Ramos (cell line): ENCODE results near the gene ATP2C1.
"Not testable (repeated sequence)": the region's sequence is repeated elsewhere in the genome, so short reads cannot be mapped to it uniquely, and the experiment has no call there.

Experiments
- in situ Hi-C: fragments of 300-500 bp; cut with MboI; formaldehyde crosslinking; loops from one replicate; pipeline ENCODE4 v1.14.3; 2022; ENCODE audit warnings: low sequenced_read_pairs; ENCODE audit not compliant: unreplicated experiment

ATP2C1 gene, protein sequence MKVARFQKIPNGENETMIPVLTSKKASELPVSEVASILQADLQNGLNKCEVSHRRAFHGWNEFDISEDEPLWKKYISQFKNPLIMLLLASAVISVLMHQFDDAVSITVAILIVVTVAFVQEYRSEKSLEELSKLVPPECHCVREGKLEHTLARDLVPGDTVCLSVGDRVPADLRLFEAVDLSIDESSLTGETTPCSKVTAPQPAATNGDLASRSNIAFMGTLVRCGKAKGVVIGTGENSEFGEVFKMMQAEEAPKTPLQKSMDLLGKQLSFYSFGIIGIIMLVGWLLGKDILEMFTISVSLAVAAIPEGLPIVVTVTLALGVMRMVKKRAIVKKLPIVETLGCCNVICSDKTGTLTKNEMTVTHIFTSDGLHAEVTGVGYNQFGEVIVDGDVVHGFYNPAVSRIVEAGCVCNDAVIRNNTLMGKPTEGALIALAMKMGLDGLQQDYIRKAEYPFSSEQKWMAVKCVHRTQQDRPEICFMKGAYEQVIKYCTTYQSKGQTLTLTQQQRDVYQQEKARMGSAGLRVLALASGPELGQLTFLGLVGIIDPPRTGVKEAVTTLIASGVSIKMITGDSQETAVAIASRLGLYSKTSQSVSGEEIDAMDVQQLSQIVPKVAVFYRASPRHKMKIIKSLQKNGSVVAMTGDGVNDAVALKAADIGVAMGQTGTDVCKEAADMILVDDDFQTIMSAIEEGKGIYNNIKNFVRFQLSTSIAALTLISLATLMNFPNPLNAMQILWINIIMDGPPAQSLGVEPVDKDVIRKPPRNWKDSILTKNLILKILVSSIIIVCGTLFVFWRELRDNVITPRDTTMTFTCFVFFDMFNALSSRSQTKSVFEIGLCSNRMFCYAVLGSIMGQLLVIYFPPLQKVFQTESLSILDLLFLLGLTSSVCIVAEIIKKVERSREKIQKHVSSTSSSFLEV

DNA sequence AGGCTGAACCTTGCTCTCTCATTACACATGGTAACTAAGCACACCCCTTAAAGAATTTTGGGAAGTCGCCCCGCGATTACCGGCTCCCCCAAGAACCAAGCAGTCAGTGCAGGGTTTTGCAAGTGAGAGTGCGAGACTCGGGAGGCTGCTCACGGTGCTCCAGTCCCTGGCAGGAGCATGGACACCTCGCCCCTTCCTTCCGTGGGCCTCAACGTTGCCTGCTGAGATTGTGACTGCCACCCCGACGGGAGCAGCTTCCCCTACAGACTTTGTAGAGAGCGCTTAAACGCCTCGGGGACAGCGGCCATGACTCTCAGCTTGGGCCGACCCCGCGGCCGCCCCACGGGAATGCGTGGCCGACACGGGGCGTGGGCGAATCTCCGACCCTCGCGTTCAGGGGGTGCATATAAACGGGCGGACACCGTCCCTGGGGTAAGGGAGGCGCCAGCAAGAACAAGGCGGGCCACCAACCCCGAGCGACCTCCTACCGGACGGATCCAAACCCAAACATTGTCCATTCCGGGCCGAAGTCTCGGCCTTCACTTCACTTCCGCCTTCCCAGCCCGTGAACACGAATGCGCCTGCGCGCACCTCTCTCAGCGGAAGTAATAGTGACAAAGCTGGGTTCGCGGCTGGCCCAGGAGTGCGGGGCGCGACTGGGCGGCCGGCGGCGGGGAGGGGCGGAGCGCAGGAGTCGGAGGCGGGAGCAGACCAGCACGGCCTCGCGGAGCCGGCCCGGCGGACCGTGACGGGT, at the start of gene ATP2C1:
ATP2C1 (plus strand) TSS at position 709 of the 754 bp plus-strand sequence. CDS start 686 bp downstream, outside the sequence.
- in situ Hi-C loops, result no loop called here

DNA sequence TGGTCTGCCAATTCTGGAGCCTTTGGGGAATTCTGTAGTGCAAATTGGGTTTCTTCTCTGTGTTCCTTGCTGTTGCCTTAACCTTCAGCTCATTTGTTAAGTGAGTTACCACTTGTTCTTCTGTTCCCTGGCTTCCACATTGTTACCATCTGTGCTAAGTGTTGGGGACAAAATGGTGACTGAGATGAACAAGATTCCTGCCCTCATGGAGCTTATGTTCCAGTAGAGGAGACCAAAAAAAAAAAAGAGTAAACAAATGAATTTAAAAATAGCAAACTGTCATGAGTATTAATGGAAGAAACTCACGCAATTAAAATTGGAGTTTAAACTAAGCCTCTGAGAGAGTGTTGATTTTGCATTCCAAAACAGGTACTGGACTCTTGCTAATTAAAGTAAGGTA, 49.4 kb upstream of the ATP2C1 start:
- in situ Hi-C loops, result no loop called here

DNA sequence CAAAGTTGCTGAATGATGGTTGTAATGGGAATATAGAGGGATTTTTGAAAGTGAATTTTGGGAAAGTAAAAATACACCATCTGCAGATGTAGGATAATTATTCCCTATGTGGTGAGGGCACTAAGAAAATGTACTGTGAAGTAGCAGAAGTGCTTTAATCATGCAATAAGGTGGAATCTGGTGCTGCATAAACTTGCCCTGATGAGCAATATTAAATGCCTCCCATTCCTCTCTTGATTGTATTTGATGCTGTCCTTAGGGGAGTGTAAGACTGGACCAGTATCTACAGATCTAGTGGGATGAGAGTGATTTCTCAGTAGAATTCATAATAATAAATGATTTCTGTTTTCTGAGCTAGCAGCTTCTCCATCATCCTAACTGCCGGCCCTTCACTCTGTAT, 47.7 kb upstream of the ATP2C1 start:
- in situ Hi-C loops, result no loop called here

DNA sequence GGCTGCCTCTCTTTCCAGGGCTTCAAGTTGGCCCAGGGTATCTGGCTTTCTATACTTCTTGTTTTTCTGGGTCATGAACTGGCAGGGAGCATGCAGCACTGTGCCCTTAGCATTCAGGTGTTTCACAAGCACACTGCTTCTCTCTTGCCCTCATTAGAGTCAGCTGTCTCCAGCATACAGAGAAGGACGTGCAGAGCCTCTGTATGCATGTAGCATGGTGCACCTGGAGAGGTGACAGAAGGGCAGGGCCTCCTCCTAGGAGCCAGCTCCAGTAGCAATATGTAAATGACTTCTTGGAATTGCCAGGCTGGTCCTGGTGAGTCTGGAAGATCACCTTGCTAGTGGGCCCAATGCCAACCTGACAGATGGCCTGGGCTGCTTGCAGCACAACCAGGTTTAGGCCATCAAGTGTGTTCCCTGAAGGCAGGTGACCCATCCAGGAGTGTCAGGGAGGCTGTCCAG, 44.8 kb upstream of the ATP2C1 start:
- in situ Hi-C loops, result no loop called here

DNA sequence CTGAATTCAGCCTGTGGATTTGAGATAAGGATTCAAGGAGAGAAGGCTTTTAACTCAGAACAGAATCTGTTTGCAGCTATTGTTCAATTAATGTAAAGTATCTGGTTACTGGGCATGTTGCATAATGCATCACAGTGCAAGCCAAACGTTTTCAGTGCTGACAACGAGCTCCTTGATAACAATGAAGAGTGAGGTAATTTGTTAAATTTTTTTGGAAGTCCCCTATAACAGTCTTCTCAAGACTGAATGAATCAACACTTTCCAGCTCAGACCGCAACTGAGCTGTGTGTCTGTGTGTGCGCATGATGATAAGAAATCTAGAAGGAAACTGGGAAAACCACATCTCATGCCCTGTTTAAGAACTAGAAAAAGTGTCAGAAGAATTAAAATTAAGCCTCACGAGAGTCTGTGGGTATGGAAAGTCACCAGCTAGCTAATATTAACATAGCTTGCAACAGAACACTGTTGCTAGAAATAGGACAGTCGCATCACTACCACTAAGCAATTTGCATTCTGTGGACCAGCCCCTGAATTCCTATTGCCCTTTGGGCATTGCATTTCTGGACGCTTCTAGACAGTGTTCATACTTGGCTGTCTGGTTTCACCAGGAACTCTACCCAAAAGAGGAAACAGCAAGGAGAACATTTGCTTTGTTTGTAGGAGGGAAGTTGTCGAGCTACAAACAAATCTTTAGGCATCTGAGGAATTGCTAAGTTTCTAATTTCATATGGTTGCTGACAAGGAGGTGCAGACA, 43.7 kb upstream of the ATP2C1 start:
- in situ Hi-C loops, result no loop called here

DNA sequence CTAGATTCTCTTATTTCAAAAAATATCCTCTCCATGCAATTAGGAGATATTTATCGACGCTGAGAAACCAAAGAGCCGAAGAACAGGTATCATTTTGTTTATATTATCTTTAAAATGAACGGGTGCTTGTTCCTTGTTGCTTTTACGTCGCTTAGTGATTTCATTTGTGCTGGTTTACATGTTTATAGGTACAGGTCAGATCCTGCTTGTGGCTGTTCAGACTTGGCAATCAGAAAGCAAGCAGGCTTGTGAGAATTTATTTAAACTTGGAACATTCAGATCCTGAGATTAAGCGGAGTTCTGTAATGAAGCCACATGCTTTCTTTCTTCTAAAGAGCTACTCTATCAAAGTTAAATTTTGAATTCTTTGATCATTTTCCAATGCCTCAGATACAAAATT, 43.0 kb upstream of the ATP2C1 start:
- in situ Hi-C loops, result no loop called here

DNA sequence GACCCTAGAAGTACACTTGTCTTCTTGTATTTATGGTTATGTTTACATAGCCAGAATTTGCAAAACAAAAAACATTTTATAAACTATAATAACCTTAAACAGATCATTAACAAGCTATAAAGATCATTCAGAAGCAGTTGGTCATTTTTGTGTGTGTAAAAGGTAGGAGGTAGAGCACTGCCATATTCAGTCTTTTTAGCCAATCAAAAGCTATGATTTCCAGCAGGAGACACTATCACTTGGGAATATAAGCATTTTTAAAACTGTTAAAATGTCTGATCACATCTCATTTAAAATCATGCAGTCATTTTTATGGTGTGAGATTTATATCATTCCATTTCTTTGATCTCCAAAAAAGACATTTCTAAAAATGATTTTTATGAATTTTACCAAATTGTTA, 42.6 kb upstream of the ATP2C1 start:
- in situ Hi-C loops, result no loop called here

DNA sequence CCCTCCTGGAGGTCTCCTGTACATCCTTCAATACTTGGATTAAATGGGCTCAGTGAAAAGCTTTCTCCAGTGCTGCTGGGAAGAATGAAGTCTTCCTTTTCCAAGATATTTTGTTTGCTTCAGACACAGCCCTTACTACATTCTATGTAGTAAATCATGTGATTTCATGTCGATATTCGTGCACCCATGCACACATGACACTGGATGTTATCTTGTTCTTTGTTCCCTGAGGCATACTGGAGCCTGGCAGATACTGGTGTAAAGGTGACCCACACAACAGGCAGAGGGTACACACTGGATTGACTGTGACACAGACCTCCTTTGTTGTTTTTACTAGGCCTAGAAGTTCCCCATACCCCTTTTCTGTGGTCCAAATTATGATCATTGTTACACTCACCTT, 40.3 kb upstream of the ATP2C1 start:
- in situ Hi-C loops, result no loop called here

DNA sequence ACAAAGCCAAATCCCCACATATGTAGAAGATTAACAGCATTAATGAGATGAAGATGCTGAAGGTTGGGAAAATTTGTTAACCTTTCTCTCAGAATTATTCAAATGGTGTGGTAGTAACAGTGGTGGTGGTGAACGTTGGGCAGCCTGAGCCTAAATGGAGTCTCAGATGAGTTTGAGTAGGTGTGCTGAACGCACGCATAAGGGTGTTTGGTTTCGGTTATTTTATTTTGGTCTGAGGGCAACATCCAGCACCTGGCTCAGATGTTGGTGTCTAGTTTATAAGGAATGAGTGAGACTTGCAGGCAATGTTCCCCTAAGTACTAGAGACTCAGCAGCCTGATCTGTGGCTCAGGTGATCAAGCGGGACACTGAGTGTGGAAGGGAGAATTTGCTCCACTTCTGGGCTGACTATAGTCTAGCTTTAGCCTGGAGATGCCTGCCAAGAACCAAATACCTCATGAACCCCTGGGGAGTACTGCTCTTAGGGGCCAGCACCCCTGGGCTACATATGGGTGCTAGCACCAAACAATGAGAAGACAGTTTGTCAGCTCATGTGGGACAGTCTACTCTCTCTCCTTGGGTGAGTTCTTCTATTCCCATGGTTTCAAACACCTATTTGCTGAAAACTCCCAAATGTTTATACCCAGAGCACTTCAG, 39.5 kb upstream of the ATP2C1 start:
- in situ Hi-C loops, result no loop called here

DNA sequence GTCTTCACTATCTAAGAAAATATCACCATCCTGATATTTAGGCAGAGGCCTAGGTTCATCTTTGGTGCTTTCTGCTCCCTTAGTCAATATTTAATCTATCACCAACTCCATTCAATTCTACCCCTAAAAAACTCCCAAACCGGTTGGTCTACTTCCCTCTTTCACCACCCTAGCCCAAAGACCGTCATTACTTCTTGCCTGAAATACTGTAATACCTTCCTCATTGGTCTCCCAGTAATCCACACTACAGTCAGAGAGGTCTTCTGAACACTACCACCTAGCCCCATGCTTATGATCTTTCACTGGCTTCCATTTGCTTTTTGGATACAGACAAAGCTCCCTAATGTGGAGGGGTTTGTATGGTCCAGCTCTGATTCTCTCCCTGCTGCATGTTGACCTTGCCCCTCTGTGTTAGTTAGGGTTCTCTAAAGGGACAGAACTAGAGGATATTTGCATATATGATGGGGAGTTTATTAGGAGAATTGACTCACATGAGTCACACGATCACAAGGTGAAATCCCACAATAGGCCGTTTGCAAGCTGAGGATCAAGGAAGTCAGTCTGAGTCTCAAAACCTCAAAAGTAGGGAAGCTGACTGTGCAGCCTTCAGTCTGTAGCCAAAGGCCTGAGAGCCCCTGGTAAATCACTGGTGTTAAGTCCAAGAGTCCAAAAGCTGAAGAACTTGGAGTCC, 36.4 kb upstream of the ATP2C1 start:
- in situ Hi-C loops, result no loop called here

DNA sequence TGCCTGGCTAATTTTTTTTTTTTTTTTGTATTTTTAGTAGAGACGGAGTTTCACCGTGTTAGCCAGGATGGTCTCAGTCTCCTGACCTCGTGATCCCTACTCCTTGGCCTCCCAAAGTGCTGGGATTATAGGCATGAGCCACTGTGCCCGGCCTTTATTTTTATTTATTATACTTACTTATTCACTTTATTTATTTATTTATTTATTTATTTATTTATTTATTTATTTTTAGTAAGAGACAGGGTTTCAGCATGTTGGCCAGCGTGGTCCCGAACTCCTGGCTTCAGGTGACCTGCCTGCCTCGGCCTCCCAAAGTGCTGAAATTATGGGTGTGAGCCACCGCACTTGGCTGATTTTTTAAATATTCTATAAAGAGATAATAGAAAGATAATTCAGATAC, 31.8 kb upstream of the ATP2C1 start:
- in situ Hi-C loops, result not testable (repeated sequence)

DNA sequence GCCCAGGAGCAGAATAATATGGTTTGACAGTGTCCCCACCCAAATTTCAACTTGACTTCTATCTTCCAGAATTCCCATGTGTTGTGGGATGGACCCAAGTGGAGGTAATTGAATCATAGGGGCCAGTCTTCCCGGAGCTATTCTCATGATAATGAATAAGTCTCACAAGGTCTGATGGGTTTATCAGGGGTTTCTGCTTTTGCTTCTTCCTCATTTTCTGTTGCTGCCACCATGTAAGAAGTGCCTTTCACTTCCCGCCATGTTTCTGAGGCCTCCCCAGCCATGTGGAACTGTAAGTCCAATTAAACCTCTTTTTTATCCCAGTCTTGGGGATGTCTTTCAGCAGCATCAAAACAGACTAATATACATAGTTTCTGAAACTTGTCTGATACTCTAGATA, 28.4 kb upstream of the ATP2C1 start:
- in situ Hi-C loops, result no loop called here

DNA sequence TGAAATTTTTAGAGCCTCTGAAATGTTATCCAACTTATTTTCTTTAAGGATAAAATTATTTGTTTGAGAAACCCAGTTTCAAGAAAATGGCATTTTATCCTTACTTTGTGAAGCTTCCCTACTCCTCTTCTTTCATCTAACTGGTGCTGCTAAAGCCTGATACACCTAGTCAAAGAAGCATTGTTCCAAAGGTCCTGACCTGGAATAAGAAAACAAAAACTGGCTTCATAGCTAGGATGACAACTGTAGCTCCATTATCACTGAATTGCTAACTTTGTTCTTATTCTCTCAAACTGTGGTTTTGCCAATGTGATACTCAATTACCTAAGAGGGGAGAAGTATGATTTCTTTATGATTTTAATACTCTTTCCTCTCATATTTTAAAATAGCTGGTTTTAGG, 27.6 kb upstream of the ATP2C1 start:
- in situ Hi-C loops, result no loop called here

DNA sequence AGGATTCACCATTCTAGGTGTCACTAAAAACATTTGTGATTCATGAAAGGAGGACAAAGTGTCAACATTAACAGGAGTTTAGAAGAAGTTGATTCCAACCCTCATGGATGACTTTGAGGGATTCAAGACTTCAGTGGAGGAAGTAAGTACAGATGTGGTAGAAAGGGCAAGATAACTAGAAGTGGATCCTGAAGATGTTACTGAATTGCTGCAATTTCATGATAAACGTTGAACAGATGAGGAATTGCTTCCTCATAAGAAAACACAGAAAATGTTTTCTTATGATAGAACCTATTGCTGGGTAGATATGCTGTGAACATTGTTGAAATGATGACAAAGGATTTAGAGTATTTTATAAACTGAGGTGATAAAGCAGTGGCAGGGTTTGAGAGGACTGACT, 23.5 kb upstream of the ATP2C1 start:
- in situ Hi-C loops, result no loop called here

DNA sequence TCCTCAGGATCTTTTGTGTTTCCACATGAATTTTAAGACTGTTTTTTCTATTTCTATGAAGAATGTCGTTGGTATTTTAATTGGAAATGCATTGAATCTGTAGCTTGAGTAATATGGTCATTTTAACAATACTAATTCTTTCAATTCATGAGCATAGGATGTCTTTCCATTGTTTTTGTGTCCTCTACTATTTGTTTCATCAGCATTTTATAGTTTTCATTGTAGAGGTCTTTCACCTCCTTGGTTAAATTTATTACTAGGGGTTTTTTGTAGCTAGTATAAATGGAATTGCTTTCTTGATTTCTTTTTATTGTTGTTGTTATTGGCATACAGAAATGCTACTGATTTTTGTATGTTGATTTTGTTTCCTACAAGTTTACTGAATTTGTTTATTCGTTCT, 17.3 kb upstream of the ATP2C1 start:
- in situ Hi-C loops, result no loop called here

DNA sequence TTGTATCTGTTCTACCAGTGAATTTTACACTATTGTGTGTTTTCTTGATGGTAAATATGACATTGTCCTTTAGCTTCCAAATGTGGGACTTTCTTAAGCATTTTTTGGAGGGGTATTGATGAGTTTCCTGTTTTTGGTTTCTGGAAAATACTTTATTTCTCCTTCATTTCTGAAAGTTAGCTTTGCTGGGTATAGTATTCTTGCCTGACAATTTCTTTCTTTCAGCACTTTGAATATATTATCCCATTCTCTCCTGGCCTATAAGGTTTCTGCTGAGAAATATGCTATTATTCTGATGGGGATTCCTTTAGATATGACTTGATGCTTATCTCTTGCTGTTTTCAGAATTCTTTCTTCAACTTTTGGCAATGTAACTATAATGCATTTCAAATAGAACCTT, 15.4 kb upstream of the ATP2C1 start:
- in situ Hi-C loops, result no loop called here

DNA sequence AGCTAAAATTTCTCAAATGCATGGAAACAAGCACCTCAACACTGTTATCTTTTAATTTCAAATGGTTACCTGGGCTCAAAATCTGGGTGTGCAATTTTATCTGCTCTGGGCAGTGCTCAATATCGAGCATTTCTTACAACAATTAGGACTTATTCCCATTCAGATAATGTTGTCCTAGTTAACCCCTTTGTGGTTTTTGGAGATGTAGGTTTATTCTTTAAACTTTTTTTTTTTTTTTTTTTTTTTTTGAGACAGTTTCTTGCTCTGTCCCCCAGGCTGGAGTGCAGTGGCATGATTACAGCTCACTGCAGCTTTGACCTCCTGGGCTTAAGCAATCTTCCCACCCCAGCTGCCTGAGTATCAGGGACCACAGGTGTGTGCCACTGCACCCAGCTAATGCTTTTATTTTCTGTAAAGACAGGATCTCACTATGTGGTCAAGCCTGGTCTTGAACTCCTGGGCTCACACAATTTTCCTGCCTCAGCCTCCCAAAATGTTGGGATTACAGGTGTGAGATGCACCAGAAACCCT, 4.4 kb upstream of the ATP2C1 start:
- in situ Hi-C loops, result no loop called here

DNA sequence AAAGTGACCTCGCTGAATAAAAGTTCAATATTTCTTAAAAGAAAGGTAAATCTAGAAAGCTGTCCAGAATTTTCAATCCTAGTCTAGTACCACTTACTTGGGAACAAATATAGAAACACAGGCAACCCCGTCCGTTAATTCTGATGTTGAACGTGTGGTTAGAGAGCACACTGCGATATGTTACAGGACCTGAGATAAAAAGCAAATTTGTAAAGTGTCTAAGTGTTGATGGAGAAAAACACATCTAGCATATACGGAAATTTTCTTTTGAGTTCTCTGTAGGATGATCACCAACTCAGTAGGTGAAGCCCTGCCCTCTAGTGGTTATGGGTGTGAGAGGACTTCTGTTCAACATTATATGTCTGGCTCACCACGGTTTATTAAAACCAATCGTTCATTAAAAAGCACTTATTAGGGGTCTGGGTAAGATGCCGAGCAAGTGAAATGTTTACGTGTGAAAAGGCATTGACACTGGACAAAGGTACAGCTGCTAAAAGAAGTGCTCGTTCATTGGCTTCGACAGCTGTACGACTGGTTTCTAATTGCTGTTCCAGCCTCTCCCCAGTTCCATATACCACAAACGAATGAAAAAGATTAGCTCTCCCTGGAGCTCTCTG, 1.0 kb upstream of the ATP2C1 start:
- in situ Hi-C loops, result no loop called here
